ENCODE measurements around the gene ART1.
A peak's percentile ranks its signal among the peaks of the same experiment; 100 is the strongest.
"Not testable (repeated sequence)": the region's sequence is repeated elsewhere in the genome, so short reads cannot be mapped to it uniquely, and the experiment has no call there.

Gene ART1

DNA sequence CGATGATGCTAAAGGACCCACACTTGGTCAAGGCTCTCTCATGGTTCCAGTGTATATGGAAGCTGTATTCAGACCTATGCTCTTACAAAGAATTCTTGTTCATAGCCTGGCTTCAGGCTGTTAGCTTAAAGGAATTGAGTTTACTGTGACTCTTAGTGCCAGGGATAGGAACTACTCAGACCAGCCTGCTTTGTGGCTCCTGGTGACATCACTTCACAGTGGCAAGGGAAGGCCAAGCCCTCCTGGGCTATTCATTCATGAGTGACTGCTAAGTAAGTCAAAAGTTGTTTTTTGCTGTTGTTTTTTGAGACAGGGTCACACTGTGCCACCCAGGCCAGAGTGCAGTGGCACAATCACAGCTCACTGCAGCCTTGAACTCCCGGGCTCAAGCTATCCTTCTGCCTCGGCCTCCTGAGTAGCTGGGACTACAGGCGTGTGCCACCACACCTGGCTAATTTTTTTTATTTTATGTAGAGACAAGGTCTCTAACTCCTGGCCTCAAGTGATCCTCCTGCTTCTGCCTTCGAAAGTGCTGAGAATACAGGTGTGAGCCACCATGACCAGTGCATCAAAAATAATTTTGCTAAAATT is 12.8 kb upstream of the ART1 start:
- DNase-seq (ENCODE audit: low spot score): no peak

DNA sequence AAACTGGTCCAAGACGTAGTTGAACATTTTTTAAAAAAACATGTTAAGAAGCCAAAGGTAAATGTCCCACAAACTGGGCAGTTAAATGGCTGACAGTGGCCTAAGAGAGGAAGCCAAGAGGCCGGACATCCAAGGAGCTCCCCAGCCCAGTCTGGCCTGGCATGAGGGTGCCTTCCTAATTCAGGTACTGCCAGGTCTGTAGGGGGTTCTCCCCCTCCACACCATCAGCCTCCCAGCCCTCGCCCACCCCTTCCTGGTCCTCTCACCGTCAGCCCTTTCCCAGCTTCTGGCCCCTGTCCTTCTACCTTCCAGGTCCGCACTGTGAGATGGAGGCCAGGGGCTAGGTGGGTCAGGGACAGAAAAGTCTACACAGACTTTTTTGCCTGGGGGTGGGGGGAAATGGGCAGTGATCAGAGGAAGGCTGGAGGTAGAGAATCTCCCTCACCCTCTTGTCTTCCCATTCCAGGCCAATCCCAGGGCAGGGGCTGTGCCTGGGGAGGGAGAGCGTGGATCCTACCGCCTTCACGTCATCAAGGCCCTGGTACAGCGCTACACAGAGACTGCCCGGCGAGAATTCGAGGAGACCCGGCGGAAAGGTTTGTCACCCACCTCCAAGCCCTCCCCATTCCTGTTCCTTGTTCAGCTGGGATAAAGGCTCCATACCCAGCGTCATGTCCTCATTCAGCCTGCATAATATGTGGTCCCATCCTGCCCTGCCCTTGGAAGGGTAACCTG is 9.1 kb upstream of the ART1 start:
- no peak for DNase-seq (ENCODE audit: low spot score)

DNA sequence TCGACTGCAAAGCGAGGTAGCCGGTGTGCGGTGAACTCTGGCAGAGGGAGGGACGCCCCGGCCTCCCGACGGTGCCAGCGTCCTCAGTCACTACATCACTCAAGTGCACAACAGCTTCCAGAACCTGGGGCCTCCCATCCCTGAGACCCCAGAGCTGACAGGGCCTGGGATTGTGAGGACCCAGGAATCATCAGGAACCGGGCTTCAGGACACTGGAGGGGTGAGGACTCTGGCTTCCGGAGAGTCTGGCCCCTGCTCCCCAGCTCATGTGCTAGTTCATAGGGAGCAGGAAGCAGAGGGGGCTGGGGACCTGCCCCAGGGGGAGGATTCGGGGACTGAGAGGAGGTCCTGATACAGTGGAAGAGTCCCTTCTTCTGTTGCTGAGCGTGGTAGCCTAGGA is 7.7 kb upstream of the ART1 start:
- no peak for DNase-seq (ENCODE audit: low spot score)

DNA sequence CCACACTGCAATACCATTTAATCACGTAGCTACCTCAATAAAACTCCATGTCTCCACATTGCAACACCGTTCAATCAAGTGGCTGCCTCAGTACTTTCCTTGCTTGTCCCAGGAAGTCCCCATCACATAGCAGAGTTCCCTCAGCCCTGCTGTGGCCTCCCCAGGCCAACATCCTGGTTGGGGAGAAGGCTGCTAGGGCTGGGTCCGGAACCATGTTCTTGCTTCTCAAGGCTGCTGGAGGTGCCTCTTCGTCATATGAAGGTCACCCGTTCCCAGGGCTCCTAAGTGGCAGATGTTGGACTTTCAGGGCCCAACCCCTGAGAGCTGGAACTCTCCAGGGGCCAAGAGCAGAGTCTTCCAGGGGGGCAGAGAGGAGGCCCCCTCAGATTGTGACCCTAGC is 6.4 kb upstream of the ART1 start:
- no peak for DNase-seq (ENCODE audit: low spot score)

DNA sequence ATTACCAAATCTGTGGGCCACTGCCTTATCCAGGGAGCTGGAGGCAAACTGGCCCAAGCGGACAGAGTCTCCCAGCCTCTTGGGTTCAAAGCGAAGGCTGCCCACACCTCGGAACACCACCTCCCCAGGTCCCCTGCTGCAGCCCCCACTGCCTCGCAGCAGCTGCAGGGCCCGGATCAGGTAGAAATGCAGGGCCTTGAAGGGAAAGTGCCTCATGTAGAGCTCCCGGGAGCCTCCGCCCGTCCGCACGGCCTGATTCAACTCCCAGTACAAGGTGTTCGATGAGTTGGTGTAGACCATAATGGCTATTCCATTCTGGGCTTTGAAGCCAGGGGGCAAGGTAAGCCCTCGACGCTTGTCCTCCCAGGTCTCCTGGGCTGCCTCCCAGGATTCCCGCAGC is 5.1 kb upstream of the ART1 start:
- no peak for DNase-seq (ENCODE audit: low spot score)

DNA sequence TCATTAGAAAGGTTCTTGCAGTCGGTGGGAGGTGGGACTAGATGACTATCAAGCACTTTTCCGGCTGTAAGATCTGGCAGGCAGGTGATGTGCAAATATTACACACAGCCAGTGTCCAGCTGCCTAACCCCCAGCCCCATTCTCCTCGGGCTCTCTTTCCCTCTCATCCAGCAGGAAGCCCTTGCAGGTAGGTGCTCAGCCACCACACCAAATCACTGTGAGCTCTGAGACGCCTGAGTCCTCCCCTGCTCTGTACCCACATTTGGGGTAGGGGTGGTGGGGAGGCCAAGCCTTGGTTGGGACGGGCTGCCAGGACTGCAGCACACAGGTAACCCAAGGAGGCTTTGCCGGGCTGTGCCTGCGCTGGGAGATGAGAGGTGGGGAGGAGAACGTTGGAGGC is 3.7 kb upstream of the ART1 start:
- DNase-seq (ENCODE audit: low spot score): no peak

DNA sequence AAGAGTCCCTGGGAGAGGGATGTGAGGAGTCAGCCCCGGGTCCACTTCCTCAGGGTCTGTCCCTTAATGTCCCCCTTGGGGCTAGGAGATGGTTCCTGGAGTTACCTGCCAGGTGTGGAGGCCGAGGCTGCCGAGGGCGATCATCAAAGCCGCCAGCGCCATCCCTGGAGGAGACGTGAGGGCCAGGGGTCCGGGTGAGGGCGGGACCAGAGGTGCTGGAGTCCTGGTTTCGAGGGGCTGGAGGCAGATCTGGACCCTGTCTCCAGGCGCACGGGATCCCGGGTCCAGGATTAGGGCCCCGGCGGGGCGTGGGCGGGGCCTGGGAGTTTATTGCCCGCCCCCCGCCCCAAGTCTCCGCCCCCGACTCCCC is 3.2 kb upstream of the ART1 start, which contains the start of gene ART5:
TSS of gene ART5 (minus strand) at position 292 of the 370 bp plus-strand sequence. CDS start at position 162, 130 bp downstream.
- no peak for DNase-seq (ENCODE audit: low spot score)

DNA sequence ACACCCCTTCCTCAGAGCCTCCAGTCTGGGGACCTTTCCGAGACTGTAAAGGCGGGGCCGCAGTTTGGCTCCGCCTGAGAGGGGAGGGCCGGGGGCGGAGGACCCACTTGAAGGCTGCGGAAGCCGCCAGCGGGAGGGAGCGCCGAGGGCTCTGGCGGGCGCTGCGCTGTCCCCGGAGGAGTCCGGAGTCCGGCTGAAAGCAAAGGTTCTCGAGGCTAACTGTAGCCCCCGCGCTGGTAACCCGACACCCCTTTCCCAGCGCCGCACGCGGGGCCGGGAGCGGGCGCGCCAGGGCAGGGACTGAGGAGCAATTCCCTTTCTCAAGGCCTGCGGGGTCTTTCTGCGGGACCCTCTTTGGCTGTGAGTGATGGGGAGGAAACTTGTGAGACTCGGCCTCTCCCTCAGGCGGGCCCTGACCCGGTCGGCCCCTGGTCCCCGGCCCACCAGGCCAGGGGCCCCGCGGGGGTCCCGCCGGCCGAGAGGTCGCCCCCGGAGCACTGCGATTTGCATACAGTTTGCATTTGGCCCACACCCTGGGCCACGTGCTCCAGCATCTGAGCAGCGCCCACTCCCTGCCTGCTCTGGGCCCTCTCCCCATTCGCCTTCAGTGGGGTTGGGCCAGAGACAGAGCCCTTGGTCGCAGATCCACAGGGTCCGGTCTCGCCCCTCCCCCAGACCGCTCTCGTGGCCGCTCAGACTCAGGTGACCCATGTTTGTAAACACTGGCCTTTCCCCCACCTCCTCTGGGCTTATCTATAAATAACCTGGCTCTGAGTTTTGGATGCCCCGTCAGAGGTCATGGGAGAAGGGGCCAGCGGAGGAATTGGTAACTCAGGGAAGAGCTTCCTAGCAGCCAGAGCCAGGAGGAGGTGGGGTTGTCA is 2.6 kb upstream of the ART1 start:
- peak; percentile 76 for DNase-seq (ENCODE audit: low spot score)

DNA sequence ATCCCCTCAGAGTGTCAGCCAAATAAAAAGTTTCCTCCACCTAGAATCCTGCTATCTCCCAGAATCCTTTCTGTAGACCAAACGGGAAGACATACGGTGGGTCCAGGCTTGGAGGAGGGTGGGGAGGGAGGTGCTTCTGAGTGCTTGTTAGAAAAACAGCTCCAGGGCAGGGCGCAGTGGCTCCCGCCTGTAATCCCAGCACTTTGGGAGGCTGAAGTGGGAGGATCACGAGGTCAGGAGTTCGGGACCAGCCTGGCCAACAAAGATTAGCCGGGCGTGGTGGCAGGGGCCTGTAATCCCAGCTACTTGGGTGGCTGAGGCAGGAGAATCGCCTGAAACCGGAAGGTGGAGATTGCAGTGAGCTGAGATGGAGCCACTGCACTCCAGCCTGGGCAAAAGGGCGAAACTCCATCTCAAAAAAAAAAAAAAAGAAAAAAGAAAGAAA is 1.8 kb upstream of the ART1 start:
- not testable (repeated sequence) for DNase-seq (ENCODE audit: low spot score)

DNA sequence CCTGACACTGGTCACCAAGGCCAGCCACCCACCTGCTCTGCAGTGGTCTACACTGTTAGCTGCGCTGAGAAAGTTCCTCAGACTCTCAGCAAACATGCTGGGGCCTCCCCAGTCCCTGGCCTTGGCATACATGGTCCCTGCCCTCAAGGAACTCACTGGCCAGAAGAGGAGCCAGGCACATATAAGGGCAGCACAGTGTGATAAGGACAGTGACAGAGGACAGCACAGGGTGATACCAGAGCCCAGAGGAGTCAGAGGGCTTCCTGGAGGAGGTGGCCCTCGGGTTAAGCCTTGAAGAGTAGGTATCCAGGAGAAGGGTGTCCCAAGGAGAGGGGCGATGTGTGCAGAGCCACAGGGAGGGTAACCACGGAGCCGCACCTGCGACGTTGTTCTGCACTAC is 624 bp downstream of the ART1 start:
- no peak for DNase-seq (ENCODE audit: low spot score)

DNA sequence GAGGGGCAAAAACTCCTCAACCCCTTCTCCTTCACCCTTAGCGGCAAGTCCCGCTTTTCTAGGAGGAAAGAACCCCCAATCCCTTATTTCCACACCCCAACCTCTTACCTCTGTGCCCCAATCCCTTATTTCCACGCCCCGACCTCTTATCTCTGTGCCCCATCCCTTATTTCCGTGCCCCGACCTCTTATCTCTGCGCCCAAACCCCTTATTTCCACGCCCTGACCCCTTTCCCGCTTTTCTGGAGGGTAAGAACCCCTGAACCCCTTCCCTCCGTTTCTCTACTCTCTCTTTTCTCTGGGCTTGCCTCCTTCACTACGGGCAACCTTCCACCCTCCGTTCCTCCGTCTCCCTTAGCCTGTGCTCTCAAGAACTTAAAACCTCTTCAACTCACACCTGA is 3.9 kb downstream of the ART1 start:
- not testable (repeated sequence) for DNase-seq (ENCODE audit: low spot score)

DNA sequence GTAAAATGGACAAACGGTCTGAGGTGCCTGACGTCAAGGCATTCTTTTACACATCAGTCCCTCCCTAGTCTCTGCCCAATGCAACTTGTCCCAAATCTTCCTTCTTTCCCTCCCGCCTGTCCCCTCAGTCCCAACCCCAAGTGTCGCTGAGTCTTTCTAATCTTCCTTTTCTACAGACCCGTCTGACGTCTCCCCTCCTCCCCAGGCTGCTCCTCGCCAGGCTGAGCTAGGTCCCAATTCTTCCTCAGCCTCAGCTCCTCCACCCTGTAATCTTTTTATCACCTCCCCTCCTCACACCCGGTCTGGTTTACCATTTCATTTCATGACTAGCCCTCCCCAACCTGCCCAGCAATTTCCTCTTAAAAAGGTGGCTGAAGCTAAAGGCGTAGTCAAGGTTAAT is 4.4 kb downstream of the ART1 start:
- not testable (repeated sequence) for DNase-seq (ENCODE audit: low spot score)

DNA sequence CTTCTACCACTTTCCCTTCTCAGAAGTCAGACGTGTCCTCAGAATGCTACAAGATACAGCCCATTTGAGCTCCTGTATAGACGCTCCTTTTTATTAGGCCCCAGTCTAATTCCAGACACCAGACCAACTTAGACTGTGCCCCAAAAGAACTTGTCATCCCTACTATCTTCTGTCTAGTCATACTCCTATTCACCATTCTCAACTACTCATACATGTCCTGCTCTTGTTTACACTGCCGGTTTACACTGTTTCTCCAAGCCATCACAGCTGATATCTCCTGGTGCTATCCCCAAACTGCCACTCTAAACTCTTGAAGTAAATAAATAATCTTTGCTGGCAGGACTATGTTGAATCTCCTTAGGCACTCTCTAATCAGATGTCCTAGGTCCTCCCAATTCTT is 7.6 kb downstream of the ART1 start:
- not testable (repeated sequence) for DNase-seq (ENCODE audit: low spot score)

DNA sequence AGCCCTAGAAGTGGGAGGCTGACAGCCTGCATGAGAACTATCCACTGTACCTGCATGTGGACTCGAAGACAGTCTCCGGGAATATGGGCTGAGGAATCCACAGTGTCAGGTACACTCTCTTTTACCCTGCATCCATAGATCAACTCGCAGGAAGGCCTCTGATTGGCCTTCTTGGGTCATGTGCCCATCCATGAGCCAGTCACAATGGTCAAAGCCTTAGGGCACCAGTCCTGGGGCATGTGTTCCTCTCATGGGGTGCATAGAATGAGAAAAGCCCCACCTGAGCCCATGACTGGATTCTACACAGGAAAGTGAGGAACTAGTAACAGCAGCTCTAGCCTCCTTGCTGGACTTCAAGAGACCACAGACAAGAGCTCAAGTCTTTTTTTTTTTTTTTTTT is 10.6 kb downstream of the ART1 start:
- DNase-seq (ENCODE audit: low spot score): no peak

DNA sequence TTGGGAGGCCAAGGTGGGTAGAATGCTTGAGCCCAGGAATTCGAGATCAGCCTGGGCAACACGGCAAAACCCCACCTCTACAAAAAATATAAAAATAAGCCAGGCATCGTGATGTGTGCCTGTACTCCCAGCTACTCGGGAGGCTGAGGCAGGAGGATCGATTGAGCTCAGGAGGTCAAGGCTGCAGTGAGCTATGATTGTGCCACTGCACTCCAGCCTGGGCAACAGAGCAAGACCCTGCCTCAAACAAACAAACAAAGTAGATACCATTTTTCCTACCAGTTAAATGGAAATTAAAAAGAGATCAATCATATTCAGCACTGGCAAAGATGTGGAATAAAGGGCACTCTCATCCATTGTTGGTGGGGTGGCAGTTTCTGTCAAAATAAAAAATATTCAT is 12.4 kb downstream of the ART1 start:
- DNase-seq (ENCODE audit: low spot score): not testable (repeated sequence)

DNA sequence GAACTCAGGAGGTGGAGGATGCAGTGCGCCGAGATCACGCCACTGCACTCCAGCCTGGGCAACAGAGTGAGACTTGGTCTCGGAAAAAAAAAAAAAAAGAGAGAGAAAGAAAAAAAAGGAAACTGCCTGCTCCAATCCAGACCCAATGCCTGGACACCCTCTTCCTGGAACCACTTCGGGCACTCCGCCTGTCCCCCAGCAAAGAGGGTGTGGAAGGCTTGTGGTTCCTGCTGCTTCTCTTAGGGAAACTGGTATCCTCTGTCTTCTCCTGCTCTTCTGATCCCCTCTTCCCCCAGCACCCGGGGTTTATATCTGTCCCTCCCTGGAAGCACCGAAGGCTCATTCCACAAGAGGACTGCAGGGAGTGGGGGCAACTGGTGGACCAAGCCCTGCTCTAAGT is 13.3 kb downstream of the ART1 start:
- DNase-seq (ENCODE audit: low spot score): no peak

DNA sequence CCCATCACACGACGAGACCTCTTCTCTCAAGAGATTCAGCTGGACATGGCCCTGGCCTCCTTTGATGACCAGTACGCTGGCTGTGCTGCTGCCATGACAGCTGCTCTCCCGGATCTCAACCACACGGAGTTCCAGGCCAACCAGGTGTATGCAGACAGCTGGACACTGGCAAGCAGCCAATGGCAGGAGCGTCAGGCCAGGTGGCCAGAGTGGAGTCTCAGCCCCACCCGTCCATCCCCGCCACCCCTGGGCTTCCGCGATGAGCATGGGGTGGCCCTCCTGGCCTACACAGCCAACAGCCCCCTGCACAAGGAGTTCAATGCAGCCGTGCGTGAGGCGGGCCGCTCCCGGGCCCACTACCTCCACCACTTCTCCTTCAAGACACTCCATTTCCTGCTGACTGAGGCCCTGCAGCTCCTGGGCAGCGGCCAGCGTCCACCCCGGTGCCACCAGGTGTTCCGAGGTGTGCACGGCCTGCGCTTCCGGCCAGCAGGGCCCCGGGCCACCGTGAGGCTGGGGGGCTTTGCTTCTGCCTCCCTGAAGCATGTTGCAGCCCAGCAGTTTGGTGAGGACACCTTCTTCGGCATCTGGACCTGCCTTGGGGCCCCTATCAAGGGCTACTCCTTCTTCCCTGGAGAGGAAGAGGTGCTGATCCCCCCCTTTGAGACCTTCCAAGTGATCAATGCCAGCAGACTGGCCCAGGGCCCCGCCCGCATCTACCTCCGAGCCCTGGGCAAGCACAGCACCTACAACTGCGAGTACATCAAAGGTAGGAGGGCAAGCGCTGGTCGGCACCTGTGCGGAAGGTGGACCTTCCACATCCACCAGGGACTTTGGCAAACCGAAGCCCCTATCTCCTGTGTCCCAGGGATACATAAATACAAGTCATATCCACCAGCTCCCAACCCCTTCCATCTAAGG is 14.9 kb downstream of the ART1 start:
- DNase-seq (ENCODE audit: low spot score): no peak

DNA sequence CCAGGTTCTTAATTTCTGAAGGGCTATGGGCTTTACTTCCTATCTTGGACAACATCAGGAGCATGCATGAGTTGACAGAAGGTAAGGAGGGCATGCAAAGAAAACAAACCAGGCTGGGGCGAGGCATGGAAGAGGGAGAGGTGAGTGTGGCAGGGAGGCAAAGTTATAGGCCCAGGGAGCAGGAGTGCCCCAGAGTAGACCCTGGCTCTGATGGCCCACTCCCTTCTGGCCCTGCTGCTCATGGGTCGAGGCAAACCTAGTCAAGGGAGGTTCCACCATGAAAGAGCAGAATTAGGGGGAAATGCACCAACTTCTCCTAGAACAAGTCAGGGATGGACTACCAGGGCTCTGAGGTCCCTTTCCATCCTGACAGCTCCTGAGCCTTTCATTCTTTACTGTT is 16.0 kb downstream of the ART1 start:
- no peak for DNase-seq (ENCODE audit: low spot score)

DNA sequence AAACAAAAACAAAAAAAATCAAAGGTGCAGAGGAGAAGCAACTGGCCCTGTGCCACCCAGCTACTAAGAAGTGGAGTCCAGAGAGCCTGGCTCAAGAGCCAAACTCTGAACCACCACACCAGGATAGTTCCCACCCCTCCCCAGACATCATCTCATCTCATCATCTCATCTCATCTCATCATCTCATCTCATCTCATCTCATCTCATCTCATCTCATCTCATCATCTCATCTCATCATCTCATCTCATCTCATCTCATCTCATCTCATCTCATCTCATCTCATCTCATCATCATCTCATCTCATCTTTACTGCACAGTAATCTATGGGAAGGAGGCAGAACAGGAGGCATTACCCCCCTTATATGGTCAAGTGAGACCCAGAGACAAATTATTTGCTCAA is 17.9 kb downstream of the ART1 start:
- no peak for DNase-seq (ENCODE audit: low spot score)

DNA sequence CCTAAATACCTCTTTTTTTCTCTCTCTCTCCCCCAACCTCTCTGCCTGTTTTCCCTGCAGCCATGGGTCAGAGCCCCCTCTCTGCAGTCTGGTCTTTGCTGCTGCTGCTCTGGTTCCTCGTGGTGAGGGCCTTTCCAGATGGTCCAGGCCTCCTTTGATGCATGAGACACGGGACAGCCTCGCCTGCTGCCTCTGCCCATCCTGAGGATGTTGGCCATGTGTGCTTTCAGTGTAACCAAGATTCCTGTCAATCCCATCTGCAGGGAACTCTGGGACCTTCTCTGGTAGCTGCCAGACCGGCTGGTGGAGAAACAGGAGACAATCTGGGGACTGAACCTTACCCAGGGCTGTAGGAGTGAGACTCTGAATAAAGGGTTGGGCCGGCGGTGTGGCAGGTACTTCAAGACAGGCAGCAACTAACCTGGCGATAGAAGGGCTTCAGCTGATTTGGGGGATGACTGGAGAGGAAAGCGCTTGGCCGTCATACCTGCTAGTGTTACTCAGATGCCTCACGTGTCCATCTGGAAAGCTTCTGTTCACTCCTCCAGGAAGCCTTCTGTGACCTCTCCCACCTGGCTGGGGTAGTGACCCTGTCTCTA is 19.2 kb downstream of the ART1 start:
- no peak for DNase-seq (ENCODE audit: low spot score)

DNA sequence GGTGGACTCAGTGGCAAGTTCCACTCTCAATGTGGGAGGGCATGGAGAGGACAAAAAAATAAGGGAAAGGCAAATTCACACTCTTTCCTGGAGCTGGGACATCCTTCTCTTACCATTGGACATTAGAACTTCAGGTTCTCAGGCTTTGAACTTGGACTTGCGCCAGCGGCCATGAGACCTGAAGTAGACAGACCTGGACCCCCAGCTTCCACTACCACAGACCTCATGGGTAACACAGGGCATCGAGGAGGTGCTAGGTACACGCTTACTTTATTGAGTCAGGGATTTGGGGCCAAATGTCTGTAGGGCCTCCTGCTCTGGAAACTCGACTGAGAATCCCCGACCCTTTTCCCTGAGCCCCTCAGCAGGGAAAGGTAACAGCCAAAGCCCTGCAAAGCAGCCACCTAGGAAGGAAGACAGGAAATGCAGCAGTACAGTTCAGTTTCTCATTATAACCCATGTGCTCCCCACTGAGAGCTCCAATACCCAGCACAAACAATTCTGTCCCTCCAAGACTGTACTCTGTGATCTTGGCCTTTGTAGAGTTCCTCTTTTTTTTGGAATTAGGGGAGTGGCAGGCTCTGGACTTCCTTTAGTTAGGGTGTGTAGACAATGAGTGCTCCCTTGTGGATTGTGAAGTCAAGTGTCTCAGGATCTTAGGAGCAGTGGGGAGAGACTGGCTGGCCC is 20.6 kb downstream of the ART1 start:
- DNase-seq (ENCODE audit: low spot score): no peak

Measured in hepatic stellate cell (primary cell).